GM19043 (cell line): ENCODE data around the gene KRTAP5-6.

Source experiments
- ATAC-seq: cut with Tn5 transposase; IDR thresholded peaks from one replicate; pipeline ENCODE4 v1.9.1; 2021; ENCODE audit warnings: low read depth; ENCODE audit not compliant: unreplicated experiment

The KRTAP5-6 gene

DNA sequence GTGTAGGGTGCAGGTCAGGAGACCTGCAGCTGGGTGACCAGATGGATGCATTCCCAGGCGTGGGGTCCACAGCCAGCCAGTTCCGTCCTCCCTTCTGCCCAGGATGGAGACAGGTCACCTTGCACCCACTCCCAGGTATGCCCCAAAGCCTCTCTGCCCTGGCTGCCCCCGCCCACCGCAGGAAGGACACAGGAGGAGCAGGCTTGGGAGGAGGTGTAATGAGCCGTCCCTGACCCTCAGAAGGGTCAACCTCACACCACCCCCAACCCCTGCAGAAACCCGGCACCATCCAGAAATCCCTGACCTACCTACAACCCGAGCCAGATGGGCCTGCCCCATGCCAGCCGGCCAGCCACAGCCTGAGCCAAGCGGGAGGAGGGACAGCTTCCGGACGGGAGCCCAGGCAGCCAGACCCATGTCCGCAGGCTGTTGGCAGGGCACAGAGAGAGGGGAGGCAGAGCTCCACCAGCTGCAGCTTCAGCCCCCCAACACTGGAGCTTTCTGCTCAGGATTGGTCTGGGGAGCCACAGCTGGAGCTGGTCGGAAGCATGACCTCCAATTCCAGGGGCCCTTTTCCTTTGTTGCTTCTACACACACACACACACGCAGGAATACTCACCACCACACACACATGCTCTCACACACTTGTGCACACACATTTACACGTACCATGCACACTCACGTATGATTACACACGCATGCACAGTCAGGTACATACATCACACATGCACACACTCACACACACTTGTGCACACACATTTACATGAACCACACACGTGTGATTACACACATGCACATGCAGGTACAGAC lies 48.1 kb downstream of the KRTAP5-6 start:
- ATAC-seq = no peak

- ATAC-seq = no peak
Measured at GRCh38 chr11:1745701-1746320, 48.8 kb downstream of the KRTAP5-6 start.

DNA sequence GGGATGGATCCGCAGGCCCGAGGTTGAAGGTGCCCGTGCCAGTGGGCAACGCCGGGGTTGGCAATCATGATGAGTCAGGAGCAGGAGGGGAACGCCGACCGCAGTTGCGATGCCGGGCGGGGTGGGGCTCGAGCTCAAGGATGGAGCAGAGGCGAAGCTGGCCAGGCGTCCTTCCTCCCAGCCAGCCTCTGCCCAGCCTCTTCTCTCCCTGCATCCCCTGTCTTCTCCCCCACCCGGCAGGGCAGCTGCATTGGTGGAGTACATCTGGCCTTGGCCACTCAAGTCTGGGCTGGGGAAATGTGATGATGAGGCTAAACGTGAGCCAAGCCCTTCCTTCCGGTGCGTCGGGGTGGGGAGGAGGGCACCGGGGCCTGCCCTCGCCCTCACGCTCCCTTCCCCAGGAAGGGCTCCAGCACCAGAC lies 49.5 kb downstream of the KRTAP5-6 start:
- no peak for ATAC-seq

DNA sequence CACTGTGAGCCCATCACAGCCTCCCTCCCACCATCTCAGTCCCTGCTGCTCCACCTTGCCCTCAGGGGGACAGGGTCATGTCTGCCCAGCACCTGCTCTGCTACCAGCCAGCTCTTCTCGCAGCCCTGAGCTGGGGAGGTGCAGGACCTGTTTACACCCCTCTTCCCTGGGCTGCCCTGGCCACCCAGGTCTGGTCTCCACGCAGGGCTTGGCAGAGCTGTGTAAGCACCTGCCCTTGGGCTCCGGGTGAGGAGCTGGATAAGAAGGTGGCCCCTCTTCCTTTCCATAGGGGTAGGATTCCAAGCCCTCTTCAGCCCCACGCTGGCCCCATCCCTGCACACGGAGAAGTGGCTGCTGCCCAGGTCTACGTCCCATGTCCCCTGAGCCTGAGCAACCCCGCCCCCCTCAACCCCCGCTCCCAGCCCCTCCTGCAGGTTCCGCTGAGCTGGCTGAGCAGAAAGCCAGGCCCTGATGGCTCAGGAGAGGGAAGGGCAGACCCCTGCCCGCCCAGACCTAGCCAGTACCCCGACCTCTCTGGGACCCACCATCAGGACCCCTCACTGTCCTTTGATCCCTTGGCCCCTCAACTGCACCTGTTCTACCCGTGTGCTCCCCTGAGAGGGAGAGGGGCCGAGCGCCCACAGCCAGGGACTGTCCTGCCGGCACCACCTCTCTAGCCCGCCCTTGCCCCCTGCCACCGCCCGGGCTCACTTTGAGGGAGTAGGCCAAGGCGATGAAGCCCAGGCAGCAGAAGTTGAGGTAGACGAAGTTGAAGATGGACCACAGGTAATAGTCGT lies 50.2 kb downstream of the KRTAP5-6 start:
- ATAC-seq = no peak
